Glutamatergic neuron (in vitro differentiated cells): ENCODE results near the gene SCTR. TPM values are rescaled to one million over a fixed set of nuclear protein-coding genes. Genes with fewer than 3 reads are reported as not detected.

ENCODE experiments used
- DNase-seq: peaks from one replicate; pipeline ENCODE4 v3.0.0; 2022
- H3K27ac Mint-ChIP-seq: one replicate; pipeline ENCODE4 v1.8.0; 2020; ENCODE audit warnings: mild to moderate bottlenecking, mixed read lengths, inconsistent platforms; ENCODE audit not compliant: unreplicated experiment
- H3K27me3 Mint-ChIP-seq: one replicate; pipeline ENCODE4 v1.8.0; 2020; ENCODE audit warnings: mild to moderate bottlenecking, moderate library complexity, mixed read lengths, inconsistent platforms; ENCODE audit not compliant: unreplicated experiment
- H3K36me3 Mint-ChIP-seq: one replicate; pipeline ENCODE4 v1.8.0; 2020; ENCODE audit warnings: mild to moderate bottlenecking, mixed read lengths, inconsistent platforms; ENCODE audit not compliant: unreplicated experiment
- H3K4me1 Mint-ChIP-seq: one replicate; pipeline ENCODE4 v1.8.0; 2020; ENCODE audit warnings: mild to moderate bottlenecking, low read depth, mixed read lengths, inconsistent platforms; ENCODE audit not compliant: unreplicated experiment
- H3K4me3 Mint-ChIP-seq: one replicate; pipeline ENCODE4 v1.8.0; 2020; ENCODE audit warnings: mild to moderate bottlenecking, mixed read lengths, inconsistent platforms; ENCODE audit not compliant: unreplicated experiment
- H3K9me3 Mint-ChIP-seq: one replicate; pipeline ENCODE4 v1.8.0; 2020; ENCODE audit warnings: mild to moderate bottlenecking, moderate library complexity, mixed read lengths, inconsistent platforms; ENCODE audit not compliant: unreplicated experiment
- CTCF ChIP-seq: fragments of 200-600 bp; sonication (generic); IDR thresholded peaks from one replicate; pipeline ENCODE4 v1.5.0; 2021; ENCODE audit not compliant: partially characterized antibody, unreplicated experiment
- total RNA-seq: library from RNA; stranded (reverse); fragmentation: NEBNext Ultra II Directional; extraction: Animal tissue kit (Norgen Biotek cat#: 25700); gene quantifications from one replicate; pipeline ENCODE4 v1.2.1, GENCODE V29; 2021; ENCODE audit not compliant: unreplicated experiment

The SCTR gene
- total RNA-seq, 1 donor from 2014 or later, result not detected

- Mint-ChIP-seq H3K27me3 (peaks cover 10% of the 10 kb centered on the region), H3K4me1 (peaks cover 4% of the 10 kb centered on the region), H3K36me3 (peaks cover 5% of the 10 kb centered on the region)
Measured at GRCh38 chr2:119527999-119528398, 3.7 kb upstream of the SCTR start.

GRCh38 chr2:119525614-119526013, 1.3 kb upstream of the SCTR start:
- Mint-ChIP-seq H3K27me3 (peaks cover 15% of the 10 kb centered on the region), H3K27ac (no peak overlapping the region), H3K36me3 (peaks cover 4% of the 10 kb centered on the region), H3K4me1 (peaks cover 4% of the 10 kb centered on the region), H3K4me3 (no peak overlapping the region), H3K9me3 (peaks cover 1% of the 10 kb centered on the region)
- no peak for DNase-seq
- TF ChIP-seq CTCF, result no peak

More at GRCh38 chr2:119527999-119528398, 3.7 kb upstream of the SCTR start:
- peaks cover 1% of the 10 kb centered on the region for H3K9me3 Mint-ChIP-seq
- no peak for DNase-seq
- H3K27ac Mint-ChIP-seq, result no peak overlapping the region
- TF ChIP-seq CTCF, result no peak
- no peak overlapping the region for H3K4me3 Mint-ChIP-seq

GRCh38 chr2:119523383-119523951, 816 bp downstream of the SCTR start:
- Mint-ChIP-seq H3K9me3 (no peaks in the 10 kb centered on the region), H3K36me3 (peaks cover 4% of the 10 kb centered on the region), H3K4me3 (peak overlapping the region; percentile 87), H3K27me3 (peaks cover 14% of the 10 kb centered on the region), H3K4me1 (peaks cover 4% of the 10 kb centered on the region), H3K27ac (no peak overlapping the region)
- no peak for DNase-seq
- no peak for TF ChIP-seq CTCF

GRCh38 chr2:119522671-119523070, 1.6 kb downstream of the SCTR start:
- no peak for TF ChIP-seq CTCF
- Mint-ChIP-seq H3K27me3 (peaks cover 14% of the 10 kb centered on the region), H3K36me3 (peaks cover 5% of the 10 kb centered on the region), H3K4me1 (peaks cover 4% of the 10 kb centered on the region), H3K4me3 (no peak overlapping the region), H3K9me3 (peaks cover 3% of the 10 kb centered on the region), H3K27ac (no peak overlapping the region)
- DNase-seq, result no peak

- no peak for DNase-seq
- TF ChIP-seq CTCF, result no peak
- peaks cover 4% of the 10 kb centered on the region for H3K4me1 Mint-ChIP-seq
- no peak overlapping the region for H3K4me3 Mint-ChIP-seq
- H3K27me3 Mint-ChIP-seq, result peaks cover 14% of the 10 kb centered on the region
- H3K9me3 Mint-ChIP-seq, result peaks cover 3% of the 10 kb centered on the region
- peaks cover 5% of the 10 kb centered on the region for H3K36me3 Mint-ChIP-seq
- no peak overlapping the region for H3K27ac Mint-ChIP-seq
Measured at GRCh38 chr2:119521433-119522050, 2.7 kb downstream of the SCTR start.
